PC-9 (cell line): ENCODE results near the gene RGS7.

Source experiments
- CTCF ChIP-seq: fragments of 200-600 bp; sonication (generic); conservative IDR thresholded peaks from 2 replicates; pipeline ENCODE4 v1.6.1; 2017; ENCODE audit warnings: mixed run types, antibody characterized with exemption, mild to moderate bottlenecking, moderate library complexity
- EZH2 ChIP-seq: fragments of 200-600 bp; sonication (generic); IDR thresholded peaks from 2 replicates; pipeline ENCODE4 v1.8.0; 2017; ENCODE audit warnings: antibody characterized with exemption, low read depth

- TF ChIP-seq CTCF (no peak), EZH2 (no peak)
Measured at GRCh38 chr1:240985081-240985480, 371.9 kb downstream of the RGS7 start.
